GOT3 (cell line): ENCODE measurements around the gene SLC1A2.

Experiments used
- DNase-seq: peaks from one replicate; lab custom pipeline; 2025; ENCODE audit warnings: mixed read lengths; lab: John Stamatoyannopoulos, UW

Gene SLC1A2

DNA sequence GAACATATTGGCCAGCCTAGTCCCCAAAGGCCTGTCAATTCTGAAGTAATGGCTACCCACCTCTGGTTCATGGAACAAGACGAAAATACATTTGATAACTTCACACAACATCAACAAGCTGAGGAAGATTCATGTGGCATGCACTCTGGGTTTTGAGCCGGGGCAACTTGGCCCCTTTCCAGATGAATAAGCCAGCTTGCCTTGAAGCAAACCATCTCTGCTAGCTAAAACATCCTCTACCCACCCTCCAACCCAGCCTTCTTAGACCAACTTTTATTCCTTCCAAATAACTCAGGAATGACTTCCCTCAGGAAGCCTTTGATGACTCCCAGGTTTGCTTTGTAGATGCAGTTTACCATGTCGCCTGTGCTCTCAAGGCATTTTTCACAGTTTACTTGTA lies 94.4 kb downstream of the SLC1A2 start:
- DNase-seq, result no peak

- no peak for DNase-seq
These were observed 95.0 kb downstream of the SLC1A2 start for GRCh38 chr11:35324183-35324886.

DNA sequence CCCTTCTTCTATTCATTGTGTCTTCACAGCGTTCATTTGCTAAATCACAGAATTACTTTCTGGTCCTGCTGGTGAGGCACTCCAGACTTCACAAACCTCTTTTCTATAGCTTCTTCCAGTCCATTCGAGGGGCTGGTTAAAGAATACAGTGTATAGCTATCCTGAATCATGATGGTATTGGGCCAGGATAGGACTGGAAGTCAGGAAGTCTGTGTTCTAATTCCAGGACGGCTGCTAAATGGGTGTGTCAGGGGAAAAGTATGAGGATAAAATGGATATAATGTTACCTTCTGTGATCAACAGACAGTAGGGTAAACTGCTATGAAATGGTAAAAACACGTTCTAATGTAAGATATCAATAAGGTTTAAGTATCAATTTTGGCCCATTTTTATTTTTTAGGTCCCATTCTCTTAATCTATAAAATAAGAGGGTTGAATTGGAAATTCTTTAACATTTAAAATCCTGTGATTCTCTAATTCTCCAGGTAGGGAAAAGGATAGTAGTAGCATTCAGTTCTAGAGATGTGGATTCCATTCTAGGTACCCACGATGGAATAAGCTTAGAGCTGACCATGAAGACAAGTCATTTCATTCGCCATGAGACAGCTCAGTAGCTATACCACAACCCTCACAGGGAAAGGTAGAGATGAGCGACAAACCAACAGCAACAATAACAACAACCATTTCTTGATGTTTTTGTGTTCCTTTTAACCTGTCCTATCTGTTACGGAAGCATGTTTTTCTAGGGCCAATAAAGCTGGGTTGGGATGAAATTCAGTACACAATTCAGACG lies 96.1 kb downstream of the SLC1A2 start:
- no peak for DNase-seq

DNA sequence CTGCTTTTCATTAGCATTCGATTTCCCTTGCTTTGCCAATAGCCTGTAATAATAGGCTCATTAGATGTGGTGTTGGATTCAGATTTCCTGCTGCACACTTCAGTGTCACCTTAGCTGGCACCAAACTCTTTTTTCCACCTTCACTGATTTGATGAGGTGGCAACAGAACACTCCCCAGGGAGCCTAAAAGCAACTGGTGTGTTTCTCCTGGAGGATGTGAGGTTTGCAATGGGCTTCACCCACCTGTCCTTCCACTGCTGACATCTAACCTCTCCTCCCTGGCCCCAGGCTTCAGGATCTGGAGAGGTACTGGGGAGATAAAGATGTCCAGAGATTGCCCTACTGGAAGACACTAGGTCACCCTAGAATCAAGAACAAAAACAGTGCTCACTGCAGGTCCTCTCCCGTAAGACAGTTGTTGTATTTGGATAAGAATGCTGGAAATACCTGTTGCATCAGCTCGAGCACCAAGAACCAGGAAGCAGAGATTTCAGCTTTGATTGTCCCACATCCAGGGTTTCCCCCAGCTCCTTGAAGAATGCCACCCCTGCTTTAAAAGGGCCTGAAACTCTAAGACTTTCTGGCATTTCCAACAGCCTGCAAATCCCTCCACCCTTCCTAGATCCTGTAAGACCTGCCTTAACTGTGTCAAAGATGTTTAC lies 96.9 kb downstream of the SLC1A2 start:
- DNase-seq, result no peak

GRCh38 chr11:35321532-35322317 lies 97.6 kb downstream of the SLC1A2 start:
- DNase-seq, result no peak

DNA sequence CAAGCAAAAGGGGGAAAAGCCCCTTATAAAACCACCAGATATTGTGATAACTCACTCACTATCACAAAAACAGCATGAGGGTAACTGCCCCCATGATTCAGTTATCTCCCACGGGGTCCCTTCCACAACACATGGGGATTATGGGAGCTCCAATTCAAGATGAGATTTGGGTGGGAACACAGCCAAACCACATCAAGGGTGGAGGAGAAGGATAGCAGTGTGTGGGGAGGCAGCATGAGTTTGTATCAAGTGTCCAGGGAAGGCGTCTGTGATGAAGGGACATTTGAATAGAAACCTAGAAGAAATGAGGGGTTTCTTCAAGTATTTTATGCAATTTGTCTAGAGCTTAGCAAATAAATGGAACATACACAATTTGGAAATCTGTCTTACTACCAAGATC lies 98.2 kb downstream of the SLC1A2 start:
- no peak for DNase-seq

GRCh38 chr11:35318977-35319925 lies 100.1 kb downstream of the SLC1A2 start:
- DNase-seq, result no peak

DNA sequence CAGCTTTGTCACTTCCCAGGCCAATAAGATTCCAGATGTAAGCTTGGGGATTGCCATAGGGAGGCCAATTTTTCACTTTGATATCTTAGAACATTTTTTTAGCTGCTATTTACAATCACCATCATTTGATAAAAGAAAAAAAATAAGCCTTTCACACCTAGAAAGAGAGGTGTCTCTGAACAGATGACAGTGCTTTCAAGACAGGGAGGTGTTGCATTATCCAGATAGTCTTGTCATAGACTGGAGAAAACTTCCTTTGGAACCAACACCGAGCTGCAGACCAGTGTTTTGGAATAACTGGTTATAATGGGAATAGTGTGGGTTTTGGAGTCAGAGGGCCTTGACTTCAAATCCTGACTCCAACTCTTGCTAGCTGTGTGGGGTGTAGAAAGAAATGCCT lies 101.0 kb downstream of the SLC1A2 start:
- no peak for DNase-seq

DNA sequence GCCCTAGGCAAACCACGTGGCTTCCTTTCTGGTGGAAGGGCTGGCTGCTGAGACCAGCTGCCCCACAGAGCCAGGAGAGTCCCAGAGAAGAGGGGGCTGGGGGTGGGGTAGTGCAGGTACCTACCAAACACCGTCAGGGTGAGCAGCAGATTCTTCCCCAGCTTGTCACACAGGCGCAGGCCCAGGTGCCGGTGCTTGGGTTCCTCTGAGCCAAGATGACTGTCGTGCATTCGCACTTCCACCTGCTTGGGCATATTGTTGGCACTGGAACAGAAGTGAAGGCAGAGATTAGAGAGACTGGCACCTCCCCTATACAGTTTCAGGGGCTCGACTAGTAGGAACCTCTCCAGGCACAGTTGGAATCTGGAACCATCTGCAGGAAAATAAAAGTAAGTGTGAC lies 102.1 kb downstream of the SLC1A2 start:
- DNase-seq, result no peak

DNA sequence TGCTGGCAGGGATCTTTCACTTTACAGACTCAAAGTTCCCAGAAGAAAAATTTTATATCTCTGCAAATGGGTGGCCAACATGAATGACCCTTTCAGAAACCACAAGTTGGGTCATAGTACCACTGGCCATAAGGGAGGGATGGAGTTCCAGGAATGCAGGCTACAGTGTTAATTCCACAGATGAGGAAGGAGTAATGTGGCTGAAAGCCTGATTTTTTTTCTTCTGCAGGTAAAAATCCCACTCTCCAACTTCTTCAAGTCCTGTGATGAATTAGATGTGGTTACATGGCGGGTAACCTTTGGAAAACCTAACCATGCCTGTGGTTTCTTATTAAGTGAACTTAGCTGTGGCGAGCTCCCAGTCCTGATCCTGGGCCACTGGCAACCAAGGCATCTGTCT lies 103.2 kb downstream of the SLC1A2 start:
- no peak for DNase-seq

DNA sequence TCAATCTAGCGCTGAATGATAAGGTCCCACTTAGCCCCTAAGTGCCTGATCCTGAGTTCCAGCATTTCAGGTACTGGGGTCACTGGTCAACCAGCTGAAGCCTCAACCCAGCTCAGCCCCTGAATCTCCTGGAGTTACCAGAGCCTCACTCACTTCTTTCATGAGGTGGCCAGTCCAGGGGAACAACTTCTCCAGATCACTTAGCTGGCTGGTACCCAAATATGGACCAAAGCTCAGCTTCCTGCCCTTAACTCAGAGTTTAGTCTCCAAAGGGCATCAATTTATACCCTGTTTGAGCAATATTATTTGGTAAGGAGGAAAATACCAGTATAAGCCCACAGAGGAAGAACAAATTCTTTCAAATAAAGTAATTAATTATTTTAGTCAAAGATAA lies 105.6 kb downstream of the SLC1A2 start:
- no peak for DNase-seq

DNA sequence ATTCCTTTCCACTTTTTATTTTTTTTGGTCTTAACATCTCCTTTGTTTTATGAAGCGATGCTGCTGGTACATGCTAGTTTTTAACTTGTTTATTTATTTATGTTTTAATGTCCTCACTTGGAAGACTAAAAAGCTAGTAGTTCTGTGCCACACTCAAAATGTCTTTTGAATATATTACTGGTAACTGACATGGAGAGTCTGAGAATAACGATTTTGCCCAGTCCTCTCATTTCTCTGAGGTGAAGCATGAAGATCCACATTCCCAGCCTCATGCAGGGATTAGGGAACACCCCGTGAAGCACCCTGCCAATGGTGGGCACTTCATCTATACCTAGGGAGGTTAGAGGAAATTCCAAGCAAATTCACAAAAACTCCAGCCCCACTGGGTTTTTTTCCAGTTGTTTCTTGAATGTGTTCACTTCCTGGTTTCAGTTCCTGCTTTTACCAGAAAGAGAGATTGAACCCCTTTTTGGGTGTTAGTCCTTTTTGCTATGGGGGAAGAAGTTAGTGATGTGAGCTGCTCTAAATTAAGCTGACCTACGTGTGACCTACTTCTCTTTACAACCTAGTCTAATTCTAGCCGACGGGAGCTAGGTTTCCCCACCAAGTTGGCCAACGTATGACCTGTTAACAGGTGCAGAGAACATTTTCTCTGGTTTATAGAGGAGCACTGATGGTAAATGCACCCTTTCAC lies 106.1 kb downstream of the SLC1A2 start:
- DNase-seq, result no peak

DNA sequence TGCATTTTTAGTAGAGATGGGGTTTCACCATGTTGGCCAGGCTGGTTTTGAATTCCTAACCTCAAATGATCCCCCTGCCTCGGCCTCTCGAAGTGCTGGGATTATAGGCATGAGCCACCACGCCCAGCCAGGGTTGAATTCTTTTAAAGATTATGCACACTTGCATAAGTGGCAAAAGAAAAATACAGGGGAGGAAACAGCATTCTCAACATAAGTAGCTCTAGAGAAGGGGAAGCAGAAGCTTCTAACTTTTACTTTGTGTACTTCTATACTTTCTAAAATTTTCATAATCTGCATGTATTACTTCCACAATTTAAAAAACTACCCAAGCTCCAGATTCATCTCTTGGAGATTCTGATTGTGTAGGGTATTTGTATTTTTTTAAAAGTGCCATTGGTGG lies 108.0 kb downstream of the SLC1A2 start:
- DNase-seq, result no peak

DNA sequence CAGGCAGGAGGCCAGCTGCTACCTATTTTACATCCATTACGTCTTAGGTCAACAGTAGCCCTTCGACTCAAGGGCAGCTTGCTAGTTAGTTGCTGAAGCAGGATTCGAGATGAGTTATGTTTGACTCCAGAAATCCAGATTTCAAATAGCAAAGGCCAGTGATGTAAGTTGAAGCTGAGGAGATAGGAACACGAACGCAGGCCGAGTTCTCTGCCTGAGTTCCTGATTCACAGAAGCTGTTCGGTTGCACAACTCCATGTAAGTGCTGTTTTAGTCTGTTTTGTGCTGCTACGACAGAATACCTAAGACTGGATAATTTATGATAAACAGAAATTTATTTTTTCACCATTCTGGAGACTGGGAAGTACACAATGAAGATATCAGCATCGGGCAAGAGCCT lies 111.2 kb downstream of the SLC1A2 start:
- no peak for DNase-seq

- DNase-seq, result no peak
These were observed 112.1 kb downstream of the SLC1A2 start for GRCh38 chr11:35307221-35307621.

- no peak for DNase-seq
These were observed 113.5 kb downstream of the SLC1A2 start for GRCh38 chr11:35305670-35306382.

- no peak for DNase-seq
These were observed 114.4 kb downstream of the SLC1A2 start for GRCh38 chr11:35304900-35305460.

GRCh38 chr11:35304386-35304775 lies 115.0 kb downstream of the SLC1A2 start:
- DNase-seq, result peak; percentile 44

DNA sequence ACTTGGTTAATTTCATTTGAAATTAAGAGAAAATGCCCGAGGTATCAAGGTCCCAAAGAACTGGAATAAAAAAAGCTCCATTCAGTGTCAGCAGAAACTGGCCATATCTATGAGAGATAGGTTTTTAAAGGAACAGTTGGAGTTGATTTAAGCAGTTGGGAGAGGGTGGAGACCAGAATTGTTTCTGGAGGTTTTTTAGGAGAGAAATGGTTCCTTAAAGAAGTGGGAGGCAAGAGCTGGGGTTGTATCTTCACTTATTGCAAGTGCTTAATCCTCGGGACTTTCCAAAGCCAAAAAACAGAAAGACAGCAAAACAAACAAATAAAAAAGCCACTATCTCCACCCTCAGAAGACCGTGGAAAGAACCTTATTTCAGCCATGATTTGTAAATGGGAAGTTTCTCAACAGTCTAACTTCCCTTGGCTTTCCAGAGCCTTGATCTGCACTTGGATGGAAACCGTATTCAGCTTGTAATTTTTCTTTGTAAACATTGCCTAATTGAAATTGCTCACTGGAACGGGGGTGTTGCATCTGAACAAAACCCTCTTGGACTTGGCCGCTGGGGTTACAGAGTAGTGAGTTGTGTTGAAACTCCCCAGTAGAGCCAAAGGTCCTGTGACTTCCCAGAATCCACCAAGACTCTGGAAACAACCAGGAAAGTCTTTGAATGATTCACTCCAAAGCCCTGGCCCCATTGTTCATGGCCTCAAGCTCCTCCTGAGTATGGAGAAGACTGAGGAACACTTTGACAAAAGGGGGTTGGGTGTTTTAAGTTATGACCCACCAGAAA lies 115.6 kb downstream of the SLC1A2 start:
- DNase-seq, result peak; percentile 67
